Left forelimb (tissue), 1 donor: ENCODE results near the gene PBX3.
"Not testable (repeated sequence)": the region's sequence is repeated elsewhere in the genome, so short reads cannot be mapped to it uniquely, and the experiment has no call there.

Experiments
- DNase-seq: peaks from one replicate; pipeline ENCODE4 v3.0.0-alpha.2; 2018; ENCODE audit warnings: low spot score

Gene PBX3

GRCh38 chr9:125778538-125779219, 31.5 kb downstream of the PBX3 start:
- DNase-seq = not testable (repeated sequence)

- DNase-seq = not testable (repeated sequence)
These were observed 32.0 kb downstream of the PBX3 start for GRCh38 chr9:125779220-125779565.

GRCh38 chr9:125782718-125783117, 35.5 kb downstream of the PBX3 start:
- no peak for DNase-seq

GRCh38 chr9:125784286-125785049, 37.3 kb downstream of the PBX3 start:
- DNase-seq = no peak

- DNase-seq = no peak
These were observed 38.1 kb downstream of the PBX3 start for GRCh38 chr9:125785248-125785751.

- DNase-seq = no peak
These were observed 40.5 kb downstream of the PBX3 start for GRCh38 chr9:125787715-125788114.

GRCh38 chr9:125789196-125789595, 42.0 kb downstream of the PBX3 start:
- no peak for DNase-seq

GRCh38 chr9:125794708-125795107, 47.5 kb downstream of the PBX3 start:
- DNase-seq = no peak

GRCh38 chr9:125795970-125796596, 48.9 kb downstream of the PBX3 start:
- no peak for DNase-seq

- no peak for DNase-seq
These were observed 50.8 kb downstream of the PBX3 start for GRCh38 chr9:125797930-125798329.

- no peak for DNase-seq
These were observed 56.4 kb downstream of the PBX3 start for GRCh38 chr9:125803526-125803925.

- no peak for DNase-seq
These were observed 57.9 kb downstream of the PBX3 start for GRCh38 chr9:125805057-125805456.

GRCh38 chr9:125805586-125805985, 58.4 kb downstream of the PBX3 start:
- DNase-seq = no peak

- DNase-seq = no peak
These were observed 59.9 kb downstream of the PBX3 start for GRCh38 chr9:125807079-125807478.

- DNase-seq = no peak
These were observed 63.0 kb downstream of the PBX3 start for GRCh38 chr9:125810161-125810560.

GRCh38 chr9:125811002-125811401, 63.8 kb downstream of the PBX3 start:
- no peak for DNase-seq

GRCh38 chr9:125812403-125812802, 65.2 kb downstream of the PBX3 start:
- DNase-seq = no peak

GRCh38 chr9:125815568-125815967, 68.4 kb downstream of the PBX3 start:
- no peak for DNase-seq

GRCh38 chr9:125816321-125816720, 69.1 kb downstream of the PBX3 start:
- DNase-seq = no peak

- no peak for DNase-seq
These were observed 73.1 kb downstream of the PBX3 start for GRCh38 chr9:125820100-125820804.

- DNase-seq = no peak
These were observed 73.9 kb downstream of the PBX3 start for GRCh38 chr9:125821078-125821477.

- no peak for DNase-seq
These were observed 75.0 kb downstream of the PBX3 start for GRCh38 chr9:125822160-125822559.
